KBM-7 (cell line): ENCODE measurements around the gene TBCK.

Source experiments
- DNase-seq: peaks from one replicate; pipeline ENCODE4 v3.0.0-alpha.2; 2015
- in situ Hi-C: fragments of 300-500 bp; cut with MboI; formaldehyde crosslinking; loops from 2 replicates; pipeline ENCODE4 v1.14.3; 2020; ENCODE audit warnings: low sequenced_read_pairs, low pct_unique_long_range_greater_than_20kb, mixed read lengths

Gene TBCK

GRCh38 chr4:106083065-106083464 is 232.9 kb downstream of the TBCK start:
- in situ Hi-C loops = no loop called here

GRCh38 chr4:106080376-106080775 is 235.6 kb downstream of the TBCK start:
- no peak for DNase-seq
- in situ Hi-C loops = no loop called here

More at GRCh38 chr4:106083065-106083464, 232.9 kb downstream of the TBCK start:
- no peak for DNase-seq

- no peak for DNase-seq
- in situ Hi-C loops = no loop called here
Observed at GRCh38 chr4:106079616-106080015, 236.4 kb downstream of the TBCK start.

- in situ Hi-C loops = no loop called here
- no peak for DNase-seq
Observed at GRCh38 chr4:106065018-106065417, 251.0 kb downstream of the TBCK start.

DNA sequence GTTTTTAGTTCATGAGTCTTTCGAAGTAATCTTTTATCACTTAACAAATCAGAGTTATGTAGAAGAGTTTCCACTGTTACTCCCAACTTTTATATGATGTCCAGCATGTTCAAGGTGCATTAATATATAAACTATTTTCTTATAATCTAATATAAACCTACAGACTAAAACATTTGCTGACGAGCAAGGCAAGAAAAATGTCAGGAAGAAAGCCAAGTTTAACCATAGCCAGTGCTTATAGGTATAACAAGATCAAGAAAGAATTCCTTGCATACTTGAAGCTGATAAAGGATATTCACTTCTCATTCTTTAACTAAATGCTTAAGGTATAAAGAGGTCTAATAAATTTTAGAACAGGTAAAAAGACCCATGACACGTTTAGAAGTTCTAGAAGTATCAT is 253.0 kb downstream of the TBCK start:
- in situ Hi-C loops = no loop called here
- no peak for DNase-seq

DNA sequence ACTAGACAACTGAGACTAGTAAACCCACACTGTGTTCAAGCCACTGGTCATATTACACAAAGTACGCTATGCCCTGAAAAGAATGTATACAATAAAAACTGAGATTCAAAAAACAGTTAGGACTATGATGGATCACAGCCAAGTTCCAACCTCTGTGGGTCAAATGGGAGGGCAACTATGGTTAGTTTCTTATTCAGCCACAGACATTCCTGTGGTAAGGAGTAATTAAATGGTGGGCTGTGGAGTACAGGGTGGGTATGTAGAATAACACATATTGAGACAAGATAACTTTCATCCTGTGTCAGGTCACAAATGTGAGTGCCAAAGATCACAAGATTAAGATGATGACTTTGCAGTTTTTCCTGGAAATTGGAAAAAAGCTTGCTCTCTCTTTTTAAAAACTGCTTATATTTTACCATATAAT is 253.5 kb downstream of the TBCK start:
- DNase-seq = peak; percentile 49
- in situ Hi-C loops = no loop called here

- in situ Hi-C loops = no loop called here
- no peak for DNase-seq
Observed at GRCh38 chr4:106058921-106059320, 257.1 kb downstream of the TBCK start.

- DNase-seq = no peak
- in situ Hi-C loops = no loop called here
Observed at GRCh38 chr4:106056914-106057313, 259.1 kb downstream of the TBCK start.

GRCh38 chr4:106051514-106051913 is 264.5 kb downstream of the TBCK start:
- in situ Hi-C loops = no loop called here

DNA sequence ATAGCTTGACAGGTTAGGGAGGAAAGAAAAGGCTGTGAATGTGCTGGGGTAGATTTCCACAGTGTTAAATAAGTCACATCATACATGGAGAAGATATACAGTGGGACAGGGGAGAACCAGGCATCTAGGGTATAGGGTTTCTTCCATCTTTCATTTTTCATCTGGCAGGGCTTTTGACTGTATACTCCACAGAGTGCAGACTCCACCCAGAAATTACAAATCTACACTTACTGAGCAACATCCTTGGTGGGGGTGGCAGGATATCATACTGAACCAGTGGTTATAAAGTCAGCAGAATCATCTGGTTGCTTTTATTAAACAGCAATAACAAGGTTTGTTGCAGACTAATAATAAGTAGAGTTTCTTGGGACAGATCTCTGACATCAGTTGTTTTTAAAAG is 266.5 kb downstream of the TBCK start:
- DNase-seq = no peak
- in situ Hi-C loops = no loop called here

More at GRCh38 chr4:106051514-106051913, 264.5 kb downstream of the TBCK start:
- DNase-seq = no peak

GRCh38 chr4:106048250-106048971 is 267.6 kb downstream of the TBCK start:
- in situ Hi-C loops = no loop called here
- no peak for DNase-seq

GRCh38 chr4:106046083-106046482 is 269.9 kb downstream of the TBCK start:
- in situ Hi-C loops = no loop called here
- DNase-seq = no peak

DNA sequence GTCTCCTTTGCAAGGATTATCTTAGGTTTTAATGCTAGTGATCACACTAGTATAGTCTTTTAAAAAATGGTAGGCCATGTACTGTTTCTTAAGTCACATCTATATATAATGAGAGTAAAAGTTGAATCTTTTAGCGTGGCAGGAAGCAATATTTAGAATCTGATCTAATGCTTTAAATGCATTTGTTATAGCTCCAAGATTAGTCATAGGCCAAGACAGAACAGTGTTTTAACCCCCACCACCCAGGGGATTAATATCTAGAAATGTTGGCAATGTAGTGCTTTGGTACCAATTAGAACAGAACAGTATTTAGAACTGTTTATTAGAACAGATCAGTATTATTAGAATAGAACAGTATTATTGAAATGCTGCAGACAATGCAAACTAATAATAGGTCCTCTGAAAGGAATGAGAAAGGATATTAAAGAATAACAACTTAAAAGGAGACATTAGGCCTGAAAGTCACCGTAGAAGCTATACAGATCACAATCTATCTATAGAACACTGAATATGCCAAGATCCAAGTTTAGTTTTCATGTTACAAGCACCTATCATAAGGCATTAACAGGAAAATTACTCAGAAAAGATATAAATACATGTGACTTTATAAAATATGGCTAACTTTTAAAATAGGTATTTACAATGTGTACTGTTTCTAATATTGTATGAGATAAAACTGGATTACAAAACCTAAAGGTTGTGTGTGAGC is 274.6 kb downstream of the TBCK start:
- no peak for DNase-seq
- in situ Hi-C loops = no loop called here

DNA sequence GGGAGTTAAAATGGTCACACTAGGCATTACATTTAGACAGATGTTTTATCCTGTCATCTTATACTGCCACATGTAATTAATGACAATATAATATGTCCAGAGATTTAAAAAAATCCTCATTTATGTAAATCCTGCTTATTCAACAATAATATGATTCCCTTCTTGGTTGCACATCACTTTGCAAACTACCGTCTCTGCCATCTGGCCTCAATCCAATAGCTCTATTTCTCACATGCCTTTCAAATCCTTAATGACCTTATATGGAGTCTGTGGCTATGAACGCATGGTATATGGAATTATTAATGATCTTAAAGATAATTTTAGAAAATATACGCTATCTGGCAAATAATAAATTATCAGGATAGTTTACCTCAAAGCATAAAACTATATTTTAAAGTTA is 276.2 kb downstream of the TBCK start:
- DNase-seq = no peak
- in situ Hi-C loops = no loop called here

DNA sequence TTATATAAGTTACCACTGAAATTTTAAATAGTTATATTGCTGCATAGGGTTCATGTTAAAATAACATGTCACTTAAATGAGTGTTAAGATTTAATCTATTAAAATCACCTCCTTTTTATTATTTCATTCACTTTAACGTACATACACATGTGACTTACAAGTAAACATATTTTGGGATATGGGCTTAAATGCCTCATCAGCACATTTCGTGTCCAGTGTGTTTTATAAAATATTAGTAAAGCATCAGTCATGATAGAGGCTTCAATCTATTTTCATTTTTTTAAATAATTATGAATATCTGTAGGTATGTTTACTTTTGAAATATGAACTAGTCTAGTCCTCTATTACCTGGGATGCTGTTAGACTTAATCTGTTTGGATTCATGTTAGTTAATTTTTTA is 277.1 kb downstream of the TBCK start:
- DNase-seq = no peak
- in situ Hi-C loops = no loop called here

GRCh38 chr4:106038012-106038411 is 278.0 kb downstream of the TBCK start:
- in situ Hi-C loops = no loop called here
- DNase-seq = no peak

GRCh38 chr4:106036848-106037247 is 279.2 kb downstream of the TBCK start:
- in situ Hi-C loops = no loop called here
- DNase-seq = no peak

- in situ Hi-C loops = no loop called here
- DNase-seq = no peak
Observed at GRCh38 chr4:106036334-106036733, 279.7 kb downstream of the TBCK start.

DNA sequence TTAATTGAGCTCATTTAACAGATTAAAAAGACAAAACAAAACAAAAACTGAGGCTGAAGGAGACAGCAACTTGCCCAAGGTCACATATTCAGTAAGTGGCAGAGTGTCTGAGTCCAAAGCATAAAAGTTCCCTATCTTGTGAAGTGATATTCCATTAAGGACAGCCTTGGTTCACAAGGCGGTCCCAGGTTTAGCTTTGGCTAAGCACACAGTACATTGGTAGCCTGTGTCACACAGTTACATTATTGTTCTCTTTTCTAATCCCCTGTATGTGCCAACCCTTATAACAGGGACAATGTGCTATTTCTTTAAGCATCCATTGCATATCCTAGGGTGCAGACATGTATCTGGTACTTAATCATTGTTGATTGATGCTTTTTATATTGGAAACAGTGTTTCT is 280.8 kb downstream of the TBCK start:
- in situ Hi-C loops = no loop called here
- no peak for DNase-seq

GRCh38 chr4:106034751-106035150 is 281.3 kb downstream of the TBCK start:
- in situ Hi-C loops = no loop called here
- no peak for DNase-seq

GRCh38 chr4:106034220-106034619 is 281.8 kb downstream of the TBCK start:
- in situ Hi-C loops = no loop called here
- no peak for DNase-seq
